ENCODE measurements around the gene ABCC1. TPM values are rescaled to one million over a fixed set of nuclear protein-coding genes. Genes with fewer than 3 reads are reported as not detected.

Gene ABCC1
- total RNA-seq, 1 experiment from 2014 or later: 56.4 TPM

GRCh38 chr16:16106466-16106865 lies 157.1 kb downstream of the ABCC1 start:
- Histone ChIP-seq H2BK15ac (ENCODE audit: low read depth, low read length) (no peak overlapping the region), H4K8ac (replicated peaks; ENCODE audit: insufficient read length, low read depth, low read length) (no peak overlapping the region), H3K4me1 (ENCODE audit: insufficient read depth, low read length) (no peaks in the 10 kb centered on the region), H2AK5ac (ENCODE audit: insufficient read length, low read length) (no peak overlapping the region), H4K20me1 (ENCODE audit: control insufficient read depth, insufficient read depth, insufficient read length) (no peaks in the 10 kb centered on the region), H4K91ac (ENCODE audit: insufficient read length, low read depth, low read length) (no peak overlapping the region), H2BK120ac (ENCODE audit: low read depth, low read length, poor library complexity, severe bottlenecking) (no peak overlapping the region), H3K27ac (ENCODE audit: insufficient read length, low read depth, low read length) (no peak overlapping the region), H2BK5ac (ENCODE audit: insufficient read length, low read length) (no peak overlapping the region), H3K23me2 (ENCODE audit: insufficient read length, low read depth, low read length, poor library complexity, severe bottlenecking) (no peaks in the 10 kb centered on the region), H3K79me2 (ENCODE audit: insufficient read depth, low read length) (no peaks in the 10 kb centered on the region), H3K18ac (ENCODE audit: insufficient read length, low read depth, low read length) (no peak overlapping the region), H3T11ph (ENCODE audit: low read length) (no peak overlapping the region), H3K4ac (ENCODE audit: low read depth, low read length) (no peak overlapping the region), H2BK12ac (ENCODE audit: insufficient read length, low read depth, low read length) (no peak overlapping the region), H3K4me2 (ENCODE audit: insufficient read depth, insufficient read length, low read length) (no peak overlapping the region), H3K14ac (ENCODE audit: insufficient read depth, low read length) (no peak overlapping the region), H4K5ac (ENCODE audit: insufficient read length, low read depth, low read length) (no peak overlapping the region), H3K56ac (ENCODE audit: insufficient read length, low read depth, low read length) (no peak overlapping the region), H3K79me1 (ENCODE audit: insufficient read depth, low read depth, low read length, poor library complexity, severe bottlenecking) (no peaks in the 10 kb centered on the region), H3K9me3 (ENCODE audit: control insufficient read depth, low read depth, low read length) (no peaks in the 10 kb centered on the region), H3K27me3 (ENCODE audit: insufficient read depth, low read length) (no peaks in the 10 kb centered on the region), H2AFZ (ENCODE audit: low read length) (no peak overlapping the region), H3K9ac (ENCODE audit: extremely low read depth, insufficient read length, low read length) (no peak overlapping the region), H3K23ac (ENCODE audit: insufficient read length, low read depth, low read length) (no peak overlapping the region), H2BK20ac (ENCODE audit: low read depth, low read length, poor library complexity, severe bottlenecking) (no peak overlapping the region)
- H3K4me3 Mint-ChIP-seq: no peak overlapping the region
- H3K9me3 Mint-ChIP-seq: no peaks in the 10 kb centered on the region
- H3K4me1 Mint-ChIP-seq: peaks cover 6 to 9% of the 10 kb centered on the region in 2 experiments
- no peaks in the 10 kb centered on the region for H3K27me3 Mint-ChIP-seq (ENCODE audit: low read depth)
- no peak for TF ChIP-seq CTCF (conservative IDR thresholded peaks at IDR 0.05)
- DNase-seq: no peak
- H3K27ac Mint-ChIP-seq: no peak overlapping the region; a peak in 1 of 7 replicates
- WGBS (ENCODE audit: extremely low coverage, insufficient read length, low lambda C conversion rate): no CpG with 5 or more reads among the region's 6 CpGs
- peaks cover 42 to 75% (median 74%) of the 10 kb centered on the region in 3 experiments; a peak in 6 of 7 replicates for H3K36me3 Mint-ChIP-seq (ENCODE audit: insufficient read depth in 1 of 3, low read depth in 3 of 3)
